Ishikawa (cell line): Measurements from ENCODE around the gene FEM1B.

Source experiments
- CEBPB ChIP-seq: IDR thresholded peaks from 2 replicates; pipeline ENCODE4 v1.6.1; 2012
- CREB1 ChIP-seq: IDR thresholded peaks from 2 replicates; pipeline ENCODE4 v1.6.1; 2012; ENCODE audit warnings: low read depth
- REST ChIP-seq: IDR thresholded peaks from 2 replicates; pipeline ENCODE4 v1.6.1; 2012; ENCODE audit warnings: low read depth, mild to moderate bottlenecking
- TAF1 ChIP-seq: IDR thresholded peaks from 2 replicates; pipeline ENCODE4 v1.6.1; 2012; ENCODE audit warnings: low read depth, mild to moderate bottlenecking

DNA sequence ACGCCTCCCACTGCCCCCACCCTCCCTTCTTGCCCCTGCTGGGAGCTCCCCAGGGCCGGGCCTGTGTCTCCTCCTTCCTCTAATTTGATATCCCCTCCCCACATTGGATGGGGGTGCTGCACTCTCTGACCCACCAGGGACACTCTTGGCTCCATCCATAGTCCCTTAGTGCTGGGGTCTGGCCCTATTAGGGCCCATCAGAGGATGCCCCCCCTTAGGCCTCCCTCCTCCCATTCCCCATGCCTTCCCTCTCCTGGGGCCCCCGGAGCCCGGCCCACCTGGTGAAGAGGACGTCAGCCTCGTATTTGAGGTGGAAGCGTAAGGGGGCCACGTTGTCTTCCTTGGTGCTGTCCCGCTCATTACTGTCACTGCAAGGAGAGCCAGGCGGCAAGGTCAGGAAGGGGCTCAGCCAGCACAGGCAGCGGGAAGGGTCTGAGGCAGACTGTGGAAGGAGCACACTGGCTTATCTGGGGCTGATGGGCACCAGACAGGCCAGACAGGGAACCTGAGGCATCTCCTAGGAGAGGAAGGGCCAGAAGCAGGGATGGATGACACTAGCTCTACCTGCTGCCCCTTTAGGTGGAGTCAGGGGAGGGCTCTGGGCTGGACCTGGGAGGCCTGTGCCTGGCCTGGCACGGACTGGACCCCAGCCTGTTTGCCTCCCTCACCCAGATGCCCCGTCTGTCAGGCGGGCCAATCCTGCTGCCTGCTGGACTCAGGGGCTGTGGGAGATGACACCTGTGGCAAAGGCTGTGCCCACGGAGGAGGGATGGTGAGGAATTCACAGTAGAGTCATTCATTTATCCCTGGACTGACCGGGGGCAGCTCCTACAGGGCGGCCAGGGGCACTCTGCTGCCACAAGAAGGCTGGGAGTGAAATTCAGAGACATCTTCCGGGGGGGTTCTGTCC lies 36.2 kb downstream of the FEM1B start:
- TF ChIP-seq CEBPB (no peak), TAF1 (no peak), REST (no peak), CREB1 (no peak)
